Omental fat pad (tissue), 4 donors: Measurements from ENCODE around the gene MRPS10. TPM values are rescaled to one million over a fixed set of nuclear protein-coding genes. Genes with fewer than 3 reads are reported as not detected.

Experiments
- ATAC-seq: fragments of 150-250 bp; one replicate; pipeline ENCODE4 v1.9.1; 2016; ENCODE audit warnings: mild to moderate bottlenecking, moderate library complexity; ENCODE audit not compliant: low FRiP score
- DNase-seq: peaks from one replicate; pipeline ENCODE4 v3.0.0-alpha.2; 2019; ENCODE audit warnings: low spot score
- CTCF ChIP-seq, 3 donors: fragments of 450-650 bp; IDR thresholded peaks; one replicate each; pipeline ENCODE4 v1.5.1; 2016 to 2017; ENCODE audit warnings: antibody characterized with exemption in 3 of 3, mild to moderate bottlenecking in 3 of 3, moderate library complexity in 2 of 3
- total RNA-seq, 4 donors: library from RNA; depleted of rRNA; stranded (reverse); fragments of >200 nt; gene quantifications; one replicate each; pipeline ENCODE4 v1.1.0, GENCODE V29; 2016

MRPS10 gene
- 10 to 100 TPM; 21.4 to 38.0 (median 27.2) TPM for total RNA-seq

- DNase-seq, result peak; percentile 84
- ATAC-seq, result peak; percentile 98
- TF ChIP-seq CTCF (IDR thresholded peaks at IDR 0.05), result no peak
Measured at GRCh38 chr6:42217519-42218367, at the start of gene MRPS10. Gene MRPS10 (minus strand): TSS chr6:42217861. CDS start chr6:42217849, 12 bp downstream.

DNA sequence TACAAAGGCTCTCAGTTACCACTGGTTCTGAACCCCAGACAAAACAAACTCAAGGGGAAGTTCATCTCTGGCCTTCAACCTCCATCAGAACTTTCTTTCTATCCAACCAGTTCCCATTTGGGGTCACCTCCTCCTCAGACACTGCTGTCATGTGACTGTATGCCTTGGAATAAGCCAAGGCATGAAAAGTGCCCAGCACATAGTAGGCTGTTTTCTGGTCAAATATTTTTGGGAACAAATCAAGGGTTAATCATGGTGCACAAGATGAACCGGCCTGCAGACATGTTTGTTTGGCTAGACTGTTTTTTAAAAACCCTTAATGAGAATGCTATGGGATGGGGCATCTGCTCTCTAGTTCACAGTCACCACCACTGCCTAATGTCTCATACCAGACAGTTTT lies 48.9 kb upstream of the MRPS10 start:
- ATAC-seq, result no peak
- DNase-seq, result no peak
- TF ChIP-seq CTCF (IDR thresholded peaks at IDR 0.05), result no peak

- no peak for DNase-seq
- ATAC-seq, result no peak
- TF ChIP-seq CTCF (IDR thresholded peaks at IDR 0.05), result no peak
Measured at GRCh38 chr6:42264852-42265390, 47.3 kb upstream of the MRPS10 start.

DNA sequence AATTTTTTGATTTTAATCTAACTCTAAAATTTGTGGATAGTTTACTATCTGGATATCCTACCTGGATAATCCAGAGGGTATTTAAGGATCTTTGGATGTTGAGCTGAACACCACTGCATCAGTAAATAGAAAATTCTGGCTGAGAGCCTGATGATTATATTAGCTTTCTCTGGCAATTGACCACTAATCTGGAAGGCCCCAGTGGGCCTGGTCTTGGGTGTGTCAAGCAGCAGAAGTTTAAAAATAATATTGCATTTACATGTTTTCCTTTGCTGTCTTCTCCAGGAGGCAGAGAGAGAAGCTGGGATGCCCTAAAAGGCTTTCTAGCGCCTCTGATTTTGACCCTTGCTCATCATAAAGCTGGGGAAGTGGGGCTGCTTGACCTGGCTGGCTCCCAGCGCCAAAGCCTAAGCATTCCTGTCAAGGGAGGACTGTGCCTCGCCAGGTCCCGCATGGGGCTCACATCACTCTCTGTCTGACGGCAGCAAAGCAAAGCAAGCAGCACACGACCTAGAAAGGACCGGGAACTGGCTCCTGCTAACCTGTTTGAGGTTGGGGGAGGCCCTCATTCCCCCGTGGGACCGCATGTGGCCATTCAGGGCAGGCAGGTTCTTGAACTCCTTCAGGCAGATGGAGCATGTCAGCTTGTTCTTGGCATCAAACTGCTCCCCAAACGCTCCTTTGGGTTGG lies 46.6 kb upstream of the MRPS10 start:
- no peak for TF ChIP-seq CTCF (IDR thresholded peaks at IDR 0.05)
- no peak for ATAC-seq
- DNase-seq, result no peak

DNA sequence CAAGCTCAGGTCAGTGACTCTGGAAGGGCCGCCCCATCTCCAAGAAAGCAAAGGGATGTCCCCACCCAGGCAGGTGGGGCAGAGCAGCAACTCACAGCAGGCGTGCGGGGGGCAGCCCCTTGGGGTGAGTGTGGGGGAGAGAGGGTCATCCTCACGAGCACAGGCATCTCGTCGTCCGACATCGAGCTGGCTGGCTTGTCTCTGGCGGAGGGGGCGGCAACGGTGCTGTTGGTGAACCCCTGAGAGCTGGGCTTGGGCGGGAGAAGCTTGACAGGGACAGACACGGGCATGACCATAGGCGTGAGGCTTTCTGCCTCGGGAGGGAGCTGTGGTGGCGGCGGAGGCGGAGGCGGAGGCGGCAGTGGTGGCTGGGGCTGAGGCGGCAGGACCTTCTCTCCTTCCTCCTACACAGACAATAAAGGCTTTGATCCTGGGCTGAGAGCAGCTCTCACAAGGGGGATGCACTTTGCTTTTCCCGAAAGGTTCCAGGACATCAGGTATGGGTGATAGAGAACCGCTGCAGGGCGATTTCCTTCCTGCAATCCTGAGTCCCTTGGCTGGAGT lies 45.6 kb upstream of the MRPS10 start:
- ATAC-seq (no peak), DNase-seq (no peak)
- no peak for TF ChIP-seq CTCF (IDR thresholded peaks at IDR 0.05)

- no peak for TF ChIP-seq CTCF (IDR thresholded peaks at IDR 0.05)
- ATAC-seq, result peak; percentile 26
- no peak for DNase-seq
Measured at GRCh38 chr6:42260972-42261371, 43.3 kb upstream of the MRPS10 start.
